Measurements from ENCODE around the gene JCHAIN. TPM values are rescaled to one million over a fixed set of nuclear protein-coding genes. Genes with fewer than 3 reads are reported as not detected.

The JCHAIN gene
- polyA plus RNA-seq, 4 donors, result 0.90 to 2,753 (median 108) TPM

DNA sequence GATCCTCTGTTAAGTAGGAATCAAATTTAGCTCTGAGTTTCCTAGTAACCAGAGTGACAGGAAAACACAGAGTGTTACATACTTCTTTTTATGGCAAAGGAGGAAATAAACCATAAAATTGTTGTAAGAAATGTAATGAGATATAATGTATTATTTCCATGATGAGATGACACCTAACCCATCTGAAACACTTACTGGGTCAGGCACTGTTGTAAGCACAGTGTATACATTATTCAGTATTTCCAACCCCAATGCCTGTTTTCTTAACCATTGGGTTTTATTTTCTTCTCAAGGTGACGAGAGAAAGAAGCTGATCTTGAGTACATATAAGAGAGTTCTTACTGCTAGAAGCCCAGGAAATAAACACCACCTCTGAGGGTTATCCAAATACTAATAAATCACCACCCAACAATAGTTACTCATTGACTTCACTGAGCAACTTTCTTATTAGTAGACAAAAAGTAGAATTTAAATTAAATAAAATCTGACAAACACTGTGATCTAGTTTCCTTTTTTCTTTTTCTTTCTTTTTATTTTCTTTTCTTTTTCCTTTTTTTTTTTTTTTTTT, 42.0 kb downstream of the JCHAIN start:
- H3K9me3 ChIP-seq (ENCODE audit: control insufficient read depth in 2 of 2, insufficient read depth in 1 of 2, low read depth in 1 of 2, low read length in 1 of 2), result no peaks in the 10 kb centered on the region
- no peak overlapping the region for H3K4me3 ChIP-seq (ENCODE audit: low read depth in 1 of 3, low read length in 3 of 3)
- no peaks in the 10 kb centered on the region for H3K4me1 ChIP-seq (ENCODE audit: control insufficient read depth in 3 of 3, insufficient read depth in 2 of 3, low read depth in 1 of 3, low read length in 2 of 3)
- FAIRE-seq, result no peak
- H3K27ac ChIP-seq (ENCODE audit: low read depth in 1 of 3, low read length in 2 of 3), result no peak overlapping the region
- WGBS, 3 donors, result 35 to 44% (median 38%) methylated on average over 1 of the region's 1 CpG
- H3K36me3 ChIP-seq (ENCODE audit: control insufficient read depth in 3 of 3, insufficient read depth in 2 of 3, low read depth in 1 of 3, low read length in 3 of 3), result no peaks in the 10 kb centered on the region
- H3K27me3 ChIP-seq (ENCODE audit: control insufficient read depth in 3 of 3, insufficient read depth in 3 of 3, low read length in 3 of 3), result no peaks in the 10 kb centered on the region
- peak in 1 of 2 donors; percentile 26 for DNase-seq

DNA sequence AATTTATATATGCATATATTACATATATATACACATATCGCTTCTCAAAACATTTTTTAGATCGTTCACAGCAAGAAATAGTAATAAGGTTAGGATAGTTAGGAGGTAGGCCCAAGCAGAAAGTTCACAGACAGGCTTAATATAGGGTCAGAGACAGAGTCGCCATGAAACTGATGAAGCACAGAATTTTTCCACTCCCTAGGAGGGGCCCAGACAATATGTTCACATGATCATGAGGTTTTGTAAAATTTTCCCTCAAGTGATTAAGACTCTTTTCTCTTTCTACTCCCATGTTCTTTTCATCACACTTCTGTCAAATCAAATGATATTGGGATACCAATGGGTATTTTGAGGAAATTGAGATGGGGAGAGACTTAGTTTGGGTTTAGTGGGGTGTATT, 43.0 kb downstream of the JCHAIN start:
- DNase-seq, result no peak
- Histone ChIP-seq H3K4me3 (ENCODE audit: low read depth in 1 of 3, low read length in 3 of 3) (no peak overlapping the region), H3K4me1 (ENCODE audit: control insufficient read depth in 3 of 3, insufficient read depth in 2 of 3, low read depth in 1 of 3, low read length in 2 of 3) (no peaks in the 10 kb centered on the region), H3K9me3 (ENCODE audit: control insufficient read depth in 2 of 2, insufficient read depth in 1 of 2, low read depth in 1 of 2, low read length in 1 of 2) (no peaks in the 10 kb centered on the region), H3K27ac (ENCODE audit: low read depth in 1 of 3, low read length in 2 of 3) (no peak overlapping the region), H3K36me3 (ENCODE audit: control insufficient read depth in 3 of 3, insufficient read depth in 2 of 3, low read depth in 1 of 3, low read length in 3 of 3) (no peaks in the 10 kb centered on the region), H3K27me3 (ENCODE audit: control insufficient read depth in 3 of 3, insufficient read depth in 3 of 3, low read length in 3 of 3) (no peaks in the 10 kb centered on the region)
- no peak for FAIRE-seq
- 94 to 100% (median 95%) methylated on average over 3 of the region's 3 CpGs for WGBS, 3 donors

DNA sequence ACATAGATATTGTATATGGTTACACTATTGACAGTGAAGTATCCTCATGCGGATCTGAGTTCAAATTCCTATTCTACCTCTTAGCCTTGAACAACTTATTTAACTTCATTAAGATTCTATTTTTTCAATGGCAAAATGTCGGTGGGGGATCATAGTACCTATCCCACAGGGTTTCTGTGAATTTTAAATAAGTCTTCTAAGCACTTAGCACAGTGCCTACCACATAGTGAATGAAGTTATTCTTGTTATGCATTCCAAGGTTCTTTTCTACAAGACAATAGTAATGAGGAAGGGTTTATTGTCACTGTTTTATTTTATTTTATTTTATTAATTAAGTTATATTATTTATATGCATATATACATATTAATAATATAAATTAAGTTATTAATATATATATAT, 46.5 kb downstream of the JCHAIN start:
- Histone ChIP-seq H3K27ac (ENCODE audit: low read depth in 1 of 3, low read length in 2 of 3) (no peak overlapping the region), H3K4me3 (ENCODE audit: low read depth in 1 of 3, low read length in 3 of 3) (no peak overlapping the region), H3K9me3 (ENCODE audit: control insufficient read depth in 2 of 2, insufficient read depth in 1 of 2, low read depth in 1 of 2, low read length in 1 of 2) (no peaks in the 10 kb centered on the region), H3K36me3 (ENCODE audit: control insufficient read depth in 3 of 3, insufficient read depth in 2 of 3, low read depth in 1 of 3, low read length in 3 of 3) (no peaks in the 10 kb centered on the region), H3K27me3 (ENCODE audit: control insufficient read depth in 3 of 3, insufficient read depth in 3 of 3, low read length in 3 of 3) (no peaks in the 10 kb centered on the region), H3K4me1 (ENCODE audit: control insufficient read depth in 3 of 3, insufficient read depth in 2 of 3, low read depth in 1 of 3, low read length in 2 of 3) (no peaks in the 10 kb centered on the region)
- FAIRE-seq, result no peak
- 94 to 95% (median 95%) methylated on average over 2 of the region's 2 CpGs for WGBS, 3 donors
- DNase-seq, result no peak

DNA sequence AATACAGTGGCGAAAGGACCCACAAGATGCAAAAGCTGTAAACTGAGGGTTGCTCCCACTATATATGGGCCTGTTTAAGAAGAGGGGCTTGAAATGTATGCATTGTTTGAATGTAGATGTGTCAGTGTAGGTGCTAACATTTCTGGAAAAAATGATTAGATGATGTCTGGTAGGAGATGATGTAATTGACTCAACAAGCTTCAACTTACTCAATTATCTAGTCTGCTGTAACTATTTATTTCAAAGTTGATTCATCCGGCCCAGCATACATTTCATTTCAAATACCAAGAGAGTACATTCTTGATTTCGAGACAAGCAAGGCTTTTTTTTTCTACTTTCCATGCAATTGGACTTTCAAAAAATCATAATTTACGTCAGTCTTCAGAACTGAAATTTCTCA, 47.0 kb downstream of the JCHAIN start:
- Histone ChIP-seq H3K36me3 (ENCODE audit: control insufficient read depth in 3 of 3, insufficient read depth in 2 of 3, low read depth in 1 of 3, low read length in 3 of 3) (no peaks in the 10 kb centered on the region), H3K4me3 (ENCODE audit: low read depth in 1 of 3, low read length in 3 of 3) (no peak overlapping the region), H3K4me1 (ENCODE audit: control insufficient read depth in 3 of 3, insufficient read depth in 2 of 3, low read depth in 1 of 3, low read length in 2 of 3) (peaks cover 0 to 2% (median 0%) of the 10 kb centered on the region in 3 donors), H3K9me3 (ENCODE audit: control insufficient read depth in 2 of 2, insufficient read depth in 1 of 2, low read depth in 1 of 2, low read length in 1 of 2) (no peaks in the 10 kb centered on the region), H3K27me3 (ENCODE audit: control insufficient read depth in 3 of 3, insufficient read depth in 3 of 3, low read length in 3 of 3) (no peaks in the 10 kb centered on the region), H3K27ac (ENCODE audit: low read depth in 1 of 3, low read length in 2 of 3) (no peak overlapping the region)
- FAIRE-seq, result no peak
- WGBS, 3 donors, result 91 to 98% (median 95%) methylated on average over 4 of the region's 4 CpGs
- no peak for DNase-seq

DNA sequence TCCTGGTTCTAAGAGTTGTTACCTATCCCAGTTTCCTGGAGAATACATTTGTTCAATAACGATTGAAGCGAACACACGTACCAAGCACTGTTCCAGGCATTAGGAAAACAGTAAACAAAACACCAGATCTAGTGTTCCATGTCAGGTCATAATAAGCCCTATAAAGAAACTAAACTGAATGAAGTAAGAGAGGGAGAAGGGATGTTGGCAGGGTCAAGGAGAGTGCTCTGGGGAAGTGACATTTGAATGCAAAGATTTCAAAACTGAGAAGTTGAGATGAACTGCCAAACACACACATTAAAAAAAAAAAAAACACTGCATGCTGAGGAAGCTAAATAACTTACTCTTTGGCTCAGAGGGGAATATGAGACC, 52.1 kb downstream of the JCHAIN start:
- H3K4me3 ChIP-seq (ENCODE audit: low read depth in 1 of 3, low read length in 3 of 3), result no peak overlapping the region

DNA sequence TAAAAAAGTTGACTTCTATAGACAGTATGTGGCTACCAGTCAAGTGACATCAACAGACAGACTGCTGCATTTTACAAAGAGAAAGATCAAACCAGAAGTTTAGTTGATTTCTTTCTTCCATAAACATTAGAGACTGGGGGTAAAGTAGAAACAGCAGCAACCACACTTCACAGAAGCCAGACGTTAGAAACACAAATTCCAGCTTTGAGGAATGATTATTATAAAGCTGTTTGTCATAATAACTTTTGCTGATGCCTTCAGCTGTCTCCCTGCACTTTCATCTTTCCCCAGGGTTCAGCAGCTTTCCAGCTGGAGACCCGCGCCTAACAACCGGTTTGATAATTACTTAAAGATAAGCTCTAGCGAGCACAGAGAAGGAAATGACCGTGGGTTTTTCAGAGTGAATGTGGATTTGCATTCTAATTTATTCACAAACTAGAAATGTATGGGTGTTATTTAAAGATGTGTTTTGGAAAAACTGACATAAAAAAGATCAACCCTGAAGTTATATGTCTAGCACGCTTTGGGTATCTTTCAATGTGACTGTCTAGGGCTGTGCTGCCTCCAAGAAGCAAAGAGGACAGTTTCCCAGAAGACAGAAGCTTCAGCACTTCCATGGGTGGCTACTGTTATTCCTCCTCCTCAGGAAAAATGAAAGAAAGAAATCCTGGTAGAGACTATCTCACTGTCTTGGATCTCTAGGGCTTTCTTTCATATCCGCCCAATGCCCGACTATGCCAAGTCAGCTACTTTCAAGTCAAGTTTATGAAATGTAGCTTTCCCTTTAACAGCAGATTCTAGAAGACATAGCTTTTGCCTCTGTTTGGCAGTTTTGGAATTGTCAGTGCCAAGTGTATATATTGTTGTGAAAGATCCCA, 52.8 kb downstream of the JCHAIN start:
- Histone ChIP-seq H3K4me1 (ENCODE audit: control insufficient read depth in 3 of 3, insufficient read depth in 2 of 3, low read depth in 1 of 3, low read length in 2 of 3) (peaks cover 0 to 6% (median 2%) of the 10 kb centered on the region in 3 donors), H3K4me3 (ENCODE audit: low read depth in 1 of 3, low read length in 3 of 3) (peak overlapping the region in 1 of 3 donors; percentile 16), H3K9me3 (ENCODE audit: control insufficient read depth in 2 of 2, insufficient read depth in 1 of 2, low read depth in 1 of 2, low read length in 1 of 2) (no peaks in the 10 kb centered on the region), H3K27me3 (ENCODE audit: control insufficient read depth in 3 of 3, insufficient read depth in 3 of 3, low read length in 3 of 3) (no peaks in the 10 kb centered on the region), H3K36me3 (ENCODE audit: control insufficient read depth in 3 of 3, insufficient read depth in 2 of 3, low read depth in 1 of 3, low read length in 3 of 3) (no peaks in the 10 kb centered on the region), H3K27ac (ENCODE audit: low read depth in 1 of 3, low read length in 2 of 3) (peak overlapping the region in 2 of 3 donors; percentile 65 to 82)
- FAIRE-seq, result no peak
- DNase-seq, result peak; percentile 35 to 48
- WGBS, 3 donors, result 11 to 14% (median 11%) methylated on average over 9 of the region's 9 CpGs

More for the DNA sequence above, 52.1 kb downstream of the JCHAIN start:
- no peaks in the 10 kb centered on the region for H3K9me3 ChIP-seq (ENCODE audit: control insufficient read depth in 2 of 2, insufficient read depth in 1 of 2, low read depth in 1 of 2, low read length in 1 of 2)
- H3K36me3 ChIP-seq (ENCODE audit: control insufficient read depth in 3 of 3, insufficient read depth in 2 of 3, low read depth in 1 of 3, low read length in 3 of 3), result no peaks in the 10 kb centered on the region
- peak overlapping the region in 2 of 3 donors; percentile 49 to 65 for H3K27ac ChIP-seq (ENCODE audit: low read depth in 1 of 3, low read length in 2 of 3)
- 50 to 68% (median 51%) methylated on average over 3 of the region's 3 CpGs for WGBS, 3 donors
- FAIRE-seq (no peak), DNase-seq (peak in 1 of 2 donors; percentile 5)
- peaks cover 0 to 6% (median 2%) of the 10 kb centered on the region in 3 donors for H3K4me1 ChIP-seq (ENCODE audit: control insufficient read depth in 3 of 3, insufficient read depth in 2 of 3, low read depth in 1 of 3, low read length in 2 of 3)
- no peaks in the 10 kb centered on the region for H3K27me3 ChIP-seq (ENCODE audit: control insufficient read depth in 3 of 3, insufficient read depth in 3 of 3, low read length in 3 of 3)

DNA sequence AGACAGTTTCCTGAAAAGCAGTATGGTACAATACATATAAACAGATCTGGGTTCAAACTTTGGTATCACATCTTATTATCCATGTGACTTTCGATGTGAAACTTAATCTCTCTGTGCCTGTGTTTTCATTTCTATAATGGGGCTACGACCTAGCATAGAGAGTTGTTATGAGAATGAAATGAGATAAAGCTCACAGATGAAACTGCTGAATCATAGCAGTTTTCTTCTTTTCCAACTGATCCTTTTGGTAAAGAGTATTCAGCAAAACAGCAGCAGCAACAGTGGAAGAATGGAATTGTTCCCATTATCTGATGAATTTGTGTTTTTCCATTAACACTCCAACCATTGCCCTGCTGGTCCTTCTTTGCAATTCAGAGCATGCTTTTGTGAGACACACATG, 58.0 kb downstream of the JCHAIN start:
- Histone ChIP-seq H3K9me3 (ENCODE audit: control insufficient read depth in 2 of 2, insufficient read depth in 1 of 2, low read depth in 1 of 2, low read length in 1 of 2) (no peaks in the 10 kb centered on the region), H3K36me3 (ENCODE audit: control insufficient read depth in 3 of 3, insufficient read depth in 2 of 3, low read depth in 1 of 3, low read length in 3 of 3) (no peaks in the 10 kb centered on the region), H3K4me3 (ENCODE audit: low read depth in 1 of 3, low read length in 3 of 3) (no peak overlapping the region), H3K4me1 (ENCODE audit: control insufficient read depth in 3 of 3, insufficient read depth in 2 of 3, low read depth in 1 of 3, low read length in 2 of 3) (peaks cover 0 to 6% (median 0%) of the 10 kb centered on the region in 3 donors), H3K27me3 (ENCODE audit: control insufficient read depth in 3 of 3, insufficient read depth in 3 of 3, low read length in 3 of 3) (peaks cover 0 to 2% (median 0%) of the 10 kb centered on the region in 3 donors), H3K27ac (ENCODE audit: low read depth in 1 of 3, low read length in 2 of 3) (no peak overlapping the region)
- WGBS, 3 donors, result 73 to 77% (median 76%) methylated on average over 2 of the region's 2 CpGs
- no peak for DNase-seq
- no peak for FAIRE-seq

DNA sequence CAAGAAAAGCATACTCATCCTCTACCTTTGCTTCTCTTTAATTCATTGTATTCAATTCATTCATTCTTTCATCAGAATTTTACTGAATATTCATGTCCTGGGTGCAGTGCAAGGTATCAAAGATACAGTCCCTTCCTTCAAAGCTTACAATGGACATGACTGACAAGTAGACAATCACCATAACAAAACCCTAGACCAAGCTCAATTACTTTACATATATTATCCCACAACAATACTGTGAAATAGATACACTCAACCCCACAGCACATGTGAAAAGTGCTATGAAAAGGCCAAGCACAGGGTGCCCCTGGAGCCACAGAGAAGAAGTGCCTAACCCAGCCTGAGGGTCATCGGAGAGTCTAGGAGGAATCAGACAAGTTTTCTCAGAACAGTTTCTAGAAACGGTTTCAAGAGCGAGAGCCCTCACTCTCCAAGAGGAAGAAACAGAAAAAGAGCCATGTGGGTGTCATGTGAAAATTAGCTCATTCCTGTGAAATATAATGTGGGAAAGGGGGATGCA, 58.9 kb downstream of the JCHAIN start:
- Histone ChIP-seq H3K36me3 (ENCODE audit: control insufficient read depth in 3 of 3, insufficient read depth in 2 of 3, low read depth in 1 of 3, low read length in 3 of 3) (no peaks in the 10 kb centered on the region), H3K27me3 (ENCODE audit: control insufficient read depth in 3 of 3, insufficient read depth in 3 of 3, low read length in 3 of 3) (peaks cover 0 to 2% (median 0%) of the 10 kb centered on the region in 3 donors), H3K27ac (ENCODE audit: low read depth in 1 of 3, low read length in 2 of 3) (no peak overlapping the region), H3K4me3 (ENCODE audit: low read depth in 1 of 3, low read length in 3 of 3) (no peak overlapping the region), H3K9me3 (ENCODE audit: control insufficient read depth in 2 of 2, insufficient read depth in 1 of 2, low read depth in 1 of 2, low read length in 1 of 2) (no peaks in the 10 kb centered on the region), H3K4me1 (ENCODE audit: control insufficient read depth in 3 of 3, insufficient read depth in 2 of 3, low read depth in 1 of 3, low read length in 2 of 3) (no peaks in the 10 kb centered on the region)
- WGBS, 3 donors, result 88 to 94% (median 91%) methylated on average over 3 of the region's 3 CpGs
- FAIRE-seq, result no peak
- no peak for DNase-seq

Data from small intestine (tissue), 7 donors.